NT2/D1 (cell line): Measurements from ENCODE around the gene C10orf71.

Experiments used
- DNase-seq: peaks from one replicate; pipeline ENCODE4 v3.0.0-alpha.2; 2011; ENCODE audit warnings: low read depth, low spot score
- H3K27me3 ChIP-seq: 2 replicates; pipeline ENCODE4 v1.6.0; 2011; ENCODE audit warnings: mild to moderate bottlenecking; ENCODE audit not compliant: insufficient read length, insufficient read depth
- H3K36me3 ChIP-seq: 2 replicates; pipeline ENCODE4 v1.6.1; 2011; ENCODE audit warnings: mild to moderate bottlenecking, low read length, mixed read lengths; ENCODE audit not compliant: insufficient read depth, insufficient read length
- H3K4me1 ChIP-seq: 2 replicates; pipeline ENCODE4 v1.5.1; 2011; ENCODE audit not compliant: insufficient read depth, insufficient read length
- H3K4me3 ChIP-seq: 2 replicates; pipeline ENCODE4 v1.5.1; 2011; ENCODE audit warnings: low read depth; ENCODE audit not compliant: insufficient read length
- H3K9ac ChIP-seq: 2 replicates; pipeline ENCODE4 v1.6.0; 2011; ENCODE audit warnings: low read depth; ENCODE audit not compliant: insufficient read length
- H3K9me3 ChIP-seq: 2 replicates; pipeline ENCODE4 v1.5.1; 2011; ENCODE audit warnings: mild to moderate bottlenecking, low read length; ENCODE audit not compliant: insufficient read depth
- SUZ12 ChIP-seq: IDR thresholded peaks from 2 replicates; pipeline ENCODE4 v1.6.1; 2011; ENCODE audit not compliant: insufficient read length, insufficient read depth; ENCODE audit errors: extremely low read depth
- YY1 ChIP-seq: IDR thresholded peaks from 2 replicates; pipeline ENCODE4 v1.6.1; 2011; ENCODE audit not compliant: insufficient read length, insufficient read depth
- ZNF274 ChIP-seq: IDR thresholded peaks from 2 replicates; pipeline ENCODE4 v1.6.1; 2011; ENCODE audit warnings: mild to moderate bottlenecking, low read depth, low read length

C10orf71 gene

DNA sequence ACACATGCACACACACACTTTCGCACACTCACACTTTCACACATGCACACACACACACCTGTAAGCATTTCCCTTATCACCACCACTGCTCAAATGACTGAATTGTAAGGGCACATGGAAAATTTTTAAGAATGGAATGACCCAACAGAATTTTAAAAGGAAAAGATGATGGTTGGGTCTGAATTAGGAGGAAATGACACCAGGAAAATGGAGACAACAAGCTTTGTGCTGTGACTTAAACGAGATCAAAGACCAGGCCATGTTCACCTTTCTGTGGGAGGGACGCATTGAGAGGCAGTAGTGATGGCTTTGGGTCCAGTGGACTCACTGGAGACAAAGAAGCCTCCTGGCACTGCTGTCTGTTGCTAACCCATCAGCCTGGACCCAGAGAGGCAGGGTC lies 16.7 kb upstream of the C10orf71 start:
- Histone ChIP-seq H3K4me3 (no peak overlapping the region), H3K9ac (no peak overlapping the region)
- no peak for TF ChIP-seq ZNF274
- TF ChIP-seq SUZ12: no peak
- no peak for TF ChIP-seq YY1

DNA sequence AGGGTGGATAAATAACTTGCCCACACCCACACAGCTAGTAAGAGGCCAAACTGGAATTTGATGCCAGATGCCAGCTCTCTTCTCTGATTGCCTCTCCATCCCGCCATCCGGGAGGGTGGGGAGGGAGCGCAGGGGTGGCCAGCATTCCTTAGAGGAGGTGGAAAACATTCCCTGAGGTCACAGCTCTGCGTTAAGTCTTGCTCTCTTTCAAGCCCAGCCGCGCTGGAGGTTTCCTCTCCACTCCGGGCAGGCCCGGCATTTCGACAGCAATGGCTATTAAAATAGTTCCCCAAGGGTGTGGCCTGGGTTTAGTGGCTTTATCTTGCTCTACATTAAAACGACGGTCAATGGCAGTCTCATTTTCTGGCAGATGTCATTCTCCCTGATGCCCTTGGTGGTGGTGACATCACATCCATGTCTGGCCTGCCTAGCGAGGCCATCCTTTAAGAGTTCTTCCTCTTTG lies 16.1 kb upstream of the C10orf71 start:
- no peaks in the 10 kb centered on the region for H3K36me3 ChIP-seq
- H3K9me3 ChIP-seq: no peaks in the 10 kb centered on the region
- no peaks in the 10 kb centered on the region for H3K4me1 ChIP-seq
- H3K27me3 ChIP-seq: no peaks in the 10 kb centered on the region
- TF ChIP-seq SUZ12: no peak
- TF ChIP-seq ZNF274: no peak
- no peak for TF ChIP-seq YY1
- no peak overlapping the region for H3K4me3 ChIP-seq
- H3K9ac ChIP-seq: no peak overlapping the region
- DNase-seq: no peak

More for the DNA sequence above, 16.7 kb upstream of the C10orf71 start:
- Histone ChIP-seq H3K9me3 (no peaks in the 10 kb centered on the region), H3K4me1 (no peaks in the 10 kb centered on the region), H3K27me3 (no peaks in the 10 kb centered on the region), H3K36me3 (no peaks in the 10 kb centered on the region)
- no peak for DNase-seq

DNA sequence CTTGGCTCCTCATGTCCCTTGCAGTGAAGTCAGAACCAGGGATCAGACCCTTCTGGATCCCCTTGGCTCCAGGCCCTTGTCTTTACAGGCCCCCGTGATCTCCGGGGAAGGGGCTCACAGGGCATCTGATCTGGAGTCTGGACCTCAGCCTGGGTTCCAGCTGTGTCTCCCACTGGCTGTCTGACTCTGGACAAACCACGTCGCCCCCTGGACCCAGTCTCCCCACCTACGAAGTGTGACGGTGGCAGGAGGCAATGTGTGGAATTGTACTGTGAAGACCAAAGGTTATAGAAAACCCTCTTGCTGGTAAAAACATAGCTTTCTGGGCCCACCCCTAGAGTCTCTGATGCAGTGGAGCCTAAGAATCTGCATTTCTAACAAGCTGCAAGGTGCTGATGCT lies 15.5 kb upstream of the C10orf71 start:
- H3K4me3 ChIP-seq: no peak overlapping the region
- no peak for DNase-seq
- H3K9ac ChIP-seq: no peak overlapping the region
- H3K4me1 ChIP-seq: no peaks in the 10 kb centered on the region
- TF ChIP-seq ZNF274: no peak
- TF ChIP-seq YY1: no peak
- no peak for TF ChIP-seq SUZ12
- no peaks in the 10 kb centered on the region for H3K36me3 ChIP-seq
- no peaks in the 10 kb centered on the region for H3K9me3 ChIP-seq
- H3K27me3 ChIP-seq: no peaks in the 10 kb centered on the region

DNA sequence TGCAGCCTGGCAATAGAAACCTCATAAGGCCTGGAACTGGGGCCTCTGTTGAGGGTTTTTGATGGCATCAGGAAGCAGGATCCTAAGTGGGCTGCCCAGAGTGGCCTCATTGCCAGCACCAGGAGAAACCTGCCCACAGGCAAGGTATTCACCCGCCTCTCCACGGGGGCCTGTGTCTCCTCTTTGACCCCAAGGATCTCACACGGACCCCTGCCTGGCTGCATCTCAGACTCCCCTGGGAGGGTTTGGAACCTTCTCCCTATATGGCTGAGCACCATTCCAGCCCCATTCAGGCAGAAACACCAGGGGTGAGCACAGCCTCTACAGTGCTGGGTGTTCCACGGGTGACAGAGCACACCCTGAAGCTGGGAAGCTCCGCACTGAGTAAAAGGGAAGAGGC lies 14.6 kb upstream of the C10orf71 start:
- TF ChIP-seq SUZ12 (no peak), YY1 (no peak), ZNF274 (no peak)
- H3K4me1 ChIP-seq: no peaks in the 10 kb centered on the region
- H3K36me3 ChIP-seq: no peaks in the 10 kb centered on the region
- H3K9ac ChIP-seq: no peak overlapping the region
- no peaks in the 10 kb centered on the region for H3K27me3 ChIP-seq
- no peak overlapping the region for H3K4me3 ChIP-seq
- DNase-seq: no peak
- no peaks in the 10 kb centered on the region for H3K9me3 ChIP-seq

DNA sequence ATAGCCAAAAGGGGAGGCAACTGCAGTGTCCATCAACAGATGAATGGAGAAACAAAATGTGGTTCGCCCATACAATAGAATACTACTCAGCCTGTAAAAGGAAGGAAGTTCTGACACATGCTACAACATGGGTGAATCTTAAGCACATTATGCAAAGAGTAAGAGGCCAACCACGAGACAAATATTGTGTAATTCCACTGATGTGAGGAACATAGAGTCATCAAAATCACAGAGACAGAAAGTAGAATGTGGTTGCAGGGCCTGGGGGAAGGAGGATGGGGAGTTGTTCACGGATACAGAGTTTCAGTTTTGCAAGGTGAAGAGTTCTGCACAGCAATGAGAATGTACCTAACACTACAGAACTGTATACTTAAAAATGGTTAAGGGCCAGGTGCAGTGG lies 13.7 kb upstream of the C10orf71 start:
- H3K36me3 ChIP-seq: no peaks in the 10 kb centered on the region
- H3K27me3 ChIP-seq: no peaks in the 10 kb centered on the region
- DNase-seq: no peak
- H3K4me1 ChIP-seq: no peaks in the 10 kb centered on the region
- no peak for TF ChIP-seq SUZ12
- TF ChIP-seq YY1: no peak
- no peak for TF ChIP-seq ZNF274
- no peaks in the 10 kb centered on the region for H3K9me3 ChIP-seq
- H3K9ac ChIP-seq: no peak overlapping the region
- no peak overlapping the region for H3K4me3 ChIP-seq

DNA sequence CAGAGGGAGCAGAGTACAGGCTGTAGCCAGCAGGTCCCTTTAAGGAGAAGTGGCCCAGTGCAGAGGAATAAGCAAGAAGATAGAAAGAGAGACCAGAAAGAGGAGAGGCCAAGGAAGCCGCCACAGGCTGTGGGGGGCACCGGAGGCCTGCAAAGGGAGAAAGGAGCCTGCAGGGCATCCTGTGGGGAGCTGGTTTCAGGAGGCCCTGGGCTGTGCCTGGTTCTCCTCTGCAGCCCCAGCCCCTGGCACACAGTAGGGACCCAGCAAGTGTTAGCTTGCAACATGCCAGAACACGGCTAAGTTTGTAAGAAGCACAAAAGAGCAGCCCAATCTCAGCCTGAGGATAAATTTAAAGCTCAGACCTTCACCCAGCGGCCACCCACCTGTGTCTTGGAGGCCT lies 12.3 kb upstream of the C10orf71 start:
- no peak for DNase-seq
- H3K9ac ChIP-seq: no peak overlapping the region
- no peak overlapping the region for H3K4me3 ChIP-seq
- H3K27me3 ChIP-seq: no peaks in the 10 kb centered on the region
- no peaks in the 10 kb centered on the region for H3K4me1 ChIP-seq
- H3K9me3 ChIP-seq: no peaks in the 10 kb centered on the region
- no peaks in the 10 kb centered on the region for H3K36me3 ChIP-seq
- TF ChIP-seq YY1: no peak
- no peak for TF ChIP-seq SUZ12
- TF ChIP-seq ZNF274: no peak

DNA sequence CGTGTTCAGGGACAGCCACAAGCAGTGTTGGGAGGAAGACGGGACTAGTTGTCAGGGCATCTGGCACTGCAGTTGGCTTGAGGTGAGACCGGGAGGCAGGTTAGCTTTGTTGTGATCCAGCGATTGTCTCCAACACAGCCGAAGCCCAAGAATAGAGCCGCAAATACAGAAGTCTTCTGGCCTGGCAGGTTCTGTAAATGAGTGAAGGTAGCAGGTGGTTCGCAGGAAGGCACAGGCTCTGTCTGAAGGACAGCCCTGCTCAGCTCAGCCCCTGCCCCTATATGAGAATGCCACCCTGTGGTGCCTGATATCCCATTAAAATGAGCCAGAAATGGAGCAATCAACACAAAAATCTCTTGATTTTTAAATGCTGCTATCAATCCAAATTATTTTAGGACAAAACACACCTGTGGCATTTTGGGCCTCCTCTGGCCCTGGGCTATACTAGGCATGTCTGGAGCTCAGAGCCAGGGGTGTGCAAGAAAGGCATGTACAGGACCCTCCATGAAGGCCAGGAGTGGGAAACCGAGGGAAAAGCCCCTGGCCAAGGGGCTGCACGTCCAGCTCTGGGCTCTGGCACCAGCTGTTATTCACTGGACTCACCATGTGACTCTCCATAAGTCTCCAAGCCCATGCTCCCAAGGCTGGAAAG lies 11.2 kb upstream of the C10orf71 start:
- DNase-seq: no peak
- no peaks in the 10 kb centered on the region for H3K36me3 ChIP-seq
- no peaks in the 10 kb centered on the region for H3K4me1 ChIP-seq
- no peak overlapping the region for H3K4me3 ChIP-seq
- H3K9me3 ChIP-seq: no peaks in the 10 kb centered on the region
- no peak overlapping the region for H3K9ac ChIP-seq
- TF ChIP-seq SUZ12 (no peak), YY1 (no peak), ZNF274 (no peak)
- H3K27me3 ChIP-seq: no peaks in the 10 kb centered on the region
